SK-N-SH treated with all-trans-retinoic acid at 6 μM for 48 hours (cell line): ENCODE measurements around the gene ZNF653.

ENCODE experiments used
- ATAC-seq: fragments of 200-7000 bp; cut with Tn5 transposase; 3 replicates; pipeline ENCODE4 v1.9.1; 2020; ENCODE audit warnings: mild to moderate bottlenecking, moderate library complexity
- ARNTL ChIP-seq: fragments of 450-650 bp; formaldehyde crosslinking; IDR thresholded peaks from 2 replicates; pipeline ENCODE4 v1.5.0; 2020; ENCODE audit warnings: low read depth, mild to moderate bottlenecking, moderate library complexity, borderline replicate concordance
- BACH2 ChIP-seq: fragments of 250-450 bp; sonication (Bioruptor Pico); IDR thresholded peaks from 2 replicates; pipeline ENCODE4 v1.9.0; 2021; ENCODE audit warnings: mild to moderate bottlenecking, borderline replicate concordance
- CSDC2 ChIP-seq: fragments of 250-450 bp; sonication (Bioruptor Pico); IDR thresholded peaks from 2 replicates; pipeline ENCODE4 v1.5.0; 2020; ENCODE audit warnings: mild to moderate bottlenecking, moderate library complexity
- CSRNP3 ChIP-seq: fragments of 250-450 bp; sonication (Bioruptor Pico); IDR thresholded peaks from 2 replicates; pipeline ENCODE4 v1.5.1; 2021; ENCODE audit warnings: mild to moderate bottlenecking, moderate library complexity
- ESRRG ChIP-seq: fragments of 250-450 bp; sonication (Bioruptor Pico); IDR thresholded peaks from 2 replicates; pipeline ENCODE4 v1.6.1; 2021; ENCODE audit warnings: mild to moderate bottlenecking
- GLIS3 ChIP-seq: fragments of 250-450 bp; sonication (Bioruptor Pico); IDR thresholded peaks from 2 replicates; pipeline ENCODE4 v1.5.0; 2020; ENCODE audit warnings: mild to moderate bottlenecking, moderate library complexity
- ISL1 ChIP-seq: fragments of 250-450 bp; sonication (Bioruptor Pico); IDR thresholded peaks from 2 replicates; pipeline ENCODE4 v2.1.2; 2022; ENCODE audit warnings: mild to moderate bottlenecking, moderate library complexity
- OSR1 ChIP-seq: fragments of 250-450 bp; sonication (Bioruptor Pico); IDR thresholded peaks from 2 replicates; pipeline ENCODE4 v1.8.0; 2022; ENCODE audit warnings: moderate library complexity, mild to moderate bottlenecking, inconsistent platforms
- POU6F1 ChIP-seq: fragments of 250-450 bp; sonication (Bioruptor Pico); IDR thresholded peaks from 2 replicates; pipeline ENCODE4 v1.8.0; 2021; ENCODE audit warnings: low read depth, mild to moderate bottlenecking, moderate library complexity, borderline replicate concordance
- PPARA ChIP-seq: fragments of 250-450 bp; sonication (Bioruptor Pico); IDR thresholded peaks from 2 replicates; pipeline ENCODE4 v1.5.0; 2020; ENCODE audit warnings: mild to moderate bottlenecking, borderline replicate concordance
- SNAI2 ChIP-seq: fragments of 250-450 bp; sonication (Bioruptor Pico); IDR thresholded peaks from 2 replicates; pipeline ENCODE4 v1.5.0; 2020; ENCODE audit warnings: mild to moderate bottlenecking, moderate library complexity
- TCF4 ChIP-seq: fragments of 250-450 bp; sonication (Bioruptor Pico); IDR thresholded peaks from 2 replicates; pipeline ENCODE4 v1.8.0; 2021; ENCODE audit warnings: mild to moderate bottlenecking, moderate library complexity, borderline replicate concordance
- TOX ChIP-seq: fragments of 250-450 bp; sonication (Bioruptor Pico); IDR thresholded peaks from 2 replicates; pipeline ENCODE4 v1.8.0; 2021; ENCODE audit warnings: mild to moderate bottlenecking, moderate library complexity, borderline replicate concordance
- ZC3H10 ChIP-seq: fragments of 250-450 bp; sonication (Bioruptor Pico); IDR thresholded peaks from 2 replicates; pipeline ENCODE4 v1.5.1; 2021; ENCODE audit warnings: mild to moderate bottlenecking, moderate library complexity
- ZFP3 ChIP-seq: fragments of 250-450 bp; sonication (Bioruptor Pico); IDR thresholded peaks from 2 replicates; pipeline ENCODE4 v1.5.0; 2020; ENCODE audit warnings: mild to moderate bottlenecking, moderate library complexity
- ZFP30 ChIP-seq: fragments of 450-650 bp; formaldehyde crosslinking; IDR thresholded peaks from 2 replicates; pipeline ENCODE4 v1.5.0; 2022; ENCODE audit warnings: mild to moderate bottlenecking, moderate library complexity
- ZNF565 ChIP-seq: fragments of 450-650 bp; formaldehyde crosslinking; conservative IDR thresholded peaks from 2 replicates; pipeline ENCODE4 v1.5.0; 2020; ENCODE audit warnings: low read depth, mild to moderate bottlenecking, moderate library complexity
- ZNF70 ChIP-seq: fragments of 450-650 bp; formaldehyde crosslinking; IDR thresholded peaks from 2 replicates; pipeline ENCODE4 v1.5.0; 2020; ENCODE audit warnings: mild to moderate bottlenecking, moderate library complexity
- ZNF8 ChIP-seq: fragments of 450-650 bp; formaldehyde crosslinking; IDR thresholded peaks from 2 replicates; pipeline ENCODE4 v1.5.0; 2020; ENCODE audit warnings: mild to moderate bottlenecking, moderate library complexity
- TF ChIP-seq, protein P1 (sequence below): fragments of 250-450 bp; sonication (Bioruptor Pico); IDR thresholded peaks from 2 replicates; pipeline ENCODE4 v1.5.1; 2020; ENCODE audit warnings: low read depth, mild to moderate bottlenecking, moderate library complexity
- TF ChIP-seq, protein P2 (sequence below): fragments of 250-450 bp; sonication (Bioruptor Pico); IDR thresholded peaks from 2 replicates; pipeline ENCODE4 v1.5.0; 2020; ENCODE audit warnings: mild to moderate bottlenecking, moderate library complexity
- TF ChIP-seq, protein P3 (sequence below): fragments of 250-450 bp; sonication (Bioruptor Pico); IDR thresholded peaks from 2 replicates; pipeline ENCODE4 v1.8.0; 2020; ENCODE audit warnings: mild to moderate bottlenecking, moderate library complexity, borderline replicate concordance

Gene ZNF653

DNA sequence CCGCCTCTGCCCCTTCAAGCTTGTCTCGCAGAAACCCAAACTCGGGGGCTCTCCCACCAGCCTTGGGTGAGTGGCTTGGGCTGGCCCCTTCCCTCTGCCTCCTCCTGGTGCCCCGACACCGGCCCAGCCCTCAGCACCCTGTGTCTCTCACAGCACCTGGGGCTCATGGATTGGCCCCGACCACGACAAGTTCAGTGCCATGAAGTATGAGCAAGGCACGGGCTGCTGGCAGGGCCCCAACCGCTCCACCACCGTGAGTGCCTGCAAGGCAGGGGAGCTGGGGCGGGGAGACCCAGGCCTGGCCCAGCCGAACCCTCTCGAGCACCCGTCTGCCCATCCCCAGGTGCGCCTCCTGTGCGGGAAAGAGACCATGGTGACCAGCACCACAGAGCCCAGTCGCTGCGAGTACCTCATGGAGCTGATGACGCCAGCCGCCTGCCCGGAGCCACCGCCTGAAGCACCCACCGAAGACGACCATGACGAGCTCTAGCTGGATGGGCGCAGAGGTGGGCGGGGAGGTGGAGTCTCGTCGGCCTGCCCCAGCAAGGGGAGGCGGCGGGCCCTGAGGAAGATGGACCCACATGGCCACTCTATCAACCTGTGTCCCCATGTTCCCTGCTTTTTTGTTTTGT, 56.6 kb downstream of the ZNF653 start:
- TF ChIP-seq BACH2 (CRISPR knock-in tag) (no peak), ZFP3 (CRISPR knock-in tag) (no peak), OSR1 (CRISPR knock-in tag) (no peak), TCF4 (CRISPR knock-in tag) (no peak), ISL1 (CRISPR knock-in tag) (no peak), GLIS3 (CRISPR knock-in tag) (no peak), CSDC2 (CRISPR knock-in tag) (no peak), POU6F1 (no peak), PPARA (no peak), ZNF70 (no peak), ZNF565 (CRISPR knock-in tag) (no peak)
- no peak for ATAC-seq

GRCh38 chr19:11448410-11448809, 57.2 kb downstream of the ZNF653 start:
- no peak for ATAC-seq
- TF ChIP-seq CSRNP3 (CRISPR knock-in tag) (no peak), ZNF565 (CRISPR knock-in tag) (no peak), ZNF8 (CRISPR knock-in tag) (no peak), CSDC2 (CRISPR knock-in tag) (no peak), BACH2 (CRISPR knock-in tag) (no peak), ESRRG (no peak), ZFP30 (CRISPR knock-in tag) (no peak), ARNTL (CRISPR knock-in tag) (no peak), PPARA (no peak)
- TF ChIP-seq, protein P1, sequence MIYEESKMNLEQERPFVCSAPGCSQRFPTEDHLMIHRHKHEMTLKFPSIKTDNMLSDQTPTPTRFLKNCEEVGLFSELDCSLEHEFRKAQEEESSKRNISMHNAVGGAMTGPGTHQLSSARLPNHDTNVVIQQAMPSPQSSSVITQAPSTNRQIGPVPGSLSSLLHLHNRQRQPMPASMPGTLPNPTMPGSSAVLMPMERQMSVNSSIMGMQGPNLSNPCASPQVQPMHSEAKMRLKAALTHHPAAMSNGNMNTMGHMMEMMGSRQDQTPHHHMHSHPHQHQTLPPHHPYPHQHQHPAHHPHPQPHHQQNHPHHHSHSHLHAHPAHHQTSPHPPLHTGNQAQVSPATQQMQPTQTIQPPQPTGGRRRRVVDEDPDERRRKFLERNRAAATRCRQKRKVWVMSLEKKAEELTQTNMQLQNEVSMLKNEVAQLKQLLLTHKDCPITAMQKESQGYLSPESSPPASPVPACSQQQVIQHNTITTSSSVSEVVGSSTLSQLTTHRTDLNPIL (CRISPR knock-in tag) = no peak
- TF ChIP-seq, protein P2, sequence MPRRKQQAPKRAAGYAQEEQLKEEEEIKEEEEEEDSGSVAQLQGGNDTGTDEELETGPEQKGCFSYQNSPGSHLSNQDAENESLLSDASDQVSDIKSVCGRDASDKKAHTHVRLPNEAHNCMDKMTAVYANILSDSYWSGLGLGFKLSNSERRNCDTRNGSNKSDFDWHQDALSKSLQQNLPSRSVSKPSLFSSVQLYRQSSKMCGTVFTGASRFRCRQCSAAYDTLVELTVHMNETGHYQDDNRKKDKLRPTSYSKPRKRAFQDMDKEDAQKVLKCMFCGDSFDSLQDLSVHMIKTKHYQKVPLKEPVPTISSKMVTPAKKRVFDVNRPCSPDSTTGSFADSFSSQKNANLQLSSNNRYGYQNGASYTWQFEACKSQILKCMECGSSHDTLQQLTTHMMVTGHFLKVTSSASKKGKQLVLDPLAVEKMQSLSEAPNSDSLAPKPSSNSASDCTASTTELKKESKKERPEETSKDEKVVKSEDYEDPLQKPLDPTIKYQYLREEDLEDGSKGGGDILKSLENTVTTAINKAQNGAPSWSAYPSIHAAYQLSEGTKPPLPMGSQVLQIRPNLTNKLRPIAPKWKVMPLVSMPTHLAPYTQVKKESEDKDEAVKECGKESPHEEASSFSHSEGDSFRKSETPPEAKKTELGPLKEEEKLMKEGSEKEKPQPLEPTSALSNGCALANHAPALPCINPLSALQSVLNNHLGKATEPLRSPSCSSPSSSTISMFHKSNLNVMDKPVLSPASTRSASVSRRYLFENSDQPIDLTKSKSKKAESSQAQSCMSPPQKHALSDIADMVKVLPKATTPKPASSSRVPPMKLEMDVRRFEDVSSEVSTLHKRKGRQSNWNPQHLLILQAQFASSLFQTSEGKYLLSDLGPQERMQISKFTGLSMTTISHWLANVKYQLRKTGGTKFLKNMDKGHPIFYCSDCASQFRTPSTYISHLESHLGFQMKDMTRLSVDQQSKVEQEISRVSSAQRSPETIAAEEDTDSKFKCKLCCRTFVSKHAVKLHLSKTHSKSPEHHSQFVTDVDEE (CRISPR knock-in tag) = no peak
- TF ChIP-seq, all 23 proteins: peak for 0

GRCh38 chr19:11447347-11448262, 58.0 kb downstream of the ZNF653 start:
- TF ChIP-seq ISL1 (CRISPR knock-in tag) (no peak), ESRRG (no peak), ZNF8 (CRISPR knock-in tag) (no peak), ARNTL (CRISPR knock-in tag) (no peak), ZNF565 (CRISPR knock-in tag) (no peak), TOX (CRISPR knock-in tag) (no peak), POU6F1 (no peak), PPARA (no peak), ZC3H10 (CRISPR knock-in tag) (no peak), OSR1 (CRISPR knock-in tag) (no peak), GLIS3 (CRISPR knock-in tag) (no peak), BACH2 (CRISPR knock-in tag) (no peak), SNAI2 (CRISPR knock-in tag) (no peak)
- TF ChIP-seq, protein P3, sequence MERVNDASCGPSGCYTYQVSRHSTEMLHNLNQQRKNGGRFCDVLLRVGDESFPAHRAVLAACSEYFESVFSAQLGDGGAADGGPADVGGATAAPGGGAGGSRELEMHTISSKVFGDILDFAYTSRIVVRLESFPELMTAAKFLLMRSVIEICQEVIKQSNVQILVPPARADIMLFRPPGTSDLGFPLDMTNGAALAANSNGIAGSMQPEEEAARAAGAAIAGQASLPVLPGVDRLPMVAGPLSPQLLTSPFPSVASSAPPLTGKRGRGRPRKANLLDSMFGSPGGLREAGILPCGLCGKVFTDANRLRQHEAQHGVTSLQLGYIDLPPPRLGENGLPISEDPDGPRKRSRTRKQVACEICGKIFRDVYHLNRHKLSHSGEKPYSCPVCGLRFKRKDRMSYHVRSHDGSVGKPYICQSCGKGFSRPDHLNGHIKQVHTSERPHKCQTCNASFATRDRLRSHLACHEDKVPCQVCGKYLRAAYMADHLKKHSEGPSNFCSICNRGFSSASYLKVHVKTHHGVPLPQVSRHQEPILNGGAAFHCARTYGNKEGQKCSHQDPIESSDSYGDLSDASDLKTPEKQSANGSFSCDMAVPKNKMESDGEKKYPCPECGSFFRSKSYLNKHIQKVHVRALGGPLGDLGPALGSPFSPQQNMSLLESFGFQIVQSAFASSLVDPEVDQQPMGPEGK = no peak
- ATAC-seq = no peak
